GM12873 (cell line): ENCODE measurements around the gene TSPY3.
"Not testable (repeated sequence)": the region's sequence is repeated elsewhere in the genome, so short reads cannot be mapped to it uniquely, and the experiment has no call there.

Experiments used
- TF ChIP-seq, protein P1 (sequence below): IDR thresholded peaks from 2 replicates; pipeline ENCODE4 v1.5.1; 2012; ENCODE audit warnings: low read depth, mild to moderate bottlenecking, moderate library complexity, low read length, control low read depth; ENCODE audit not compliant: insufficient read depth; ENCODE audit errors: missing control alignments

The TSPY3 gene, protein sequence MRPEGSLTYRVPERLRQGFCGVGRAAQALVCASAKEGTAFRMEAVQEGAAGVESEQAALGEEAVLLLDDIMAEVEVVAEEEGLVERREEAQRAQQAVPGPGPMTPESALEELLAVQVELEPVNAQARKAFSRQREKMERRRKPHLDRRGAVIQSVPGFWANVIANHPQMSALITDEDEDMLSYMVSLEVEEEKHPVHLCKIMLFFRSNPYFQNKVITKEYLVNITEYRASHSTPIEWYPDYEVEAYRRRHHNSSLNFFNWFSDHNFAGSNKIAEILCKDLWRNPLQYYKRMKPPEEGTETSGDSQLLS

DNA sequence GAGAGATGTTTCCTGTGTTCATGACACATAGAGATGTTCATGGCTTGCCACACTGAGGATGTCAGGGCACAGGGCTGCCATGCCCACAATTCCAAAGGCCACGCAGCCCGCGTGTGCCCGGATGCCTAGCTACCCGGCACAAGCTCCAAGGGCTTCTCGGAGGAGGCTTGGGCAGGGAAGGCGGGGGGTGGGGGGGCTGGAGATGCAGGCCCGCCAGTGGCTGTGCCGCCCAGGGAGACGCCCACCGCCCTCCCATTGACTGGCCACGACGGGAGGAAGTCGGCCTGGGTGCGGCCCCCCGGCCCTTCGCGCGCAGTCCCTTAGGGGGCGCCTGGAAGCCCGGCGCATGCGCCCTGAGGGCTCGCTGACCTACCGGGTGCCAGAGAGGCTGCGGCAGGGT, at the start of gene TSPY3:
Gene TSPY3 (plus strand): TSS at position 301 of the 400 bp plus-strand sequence. CDS start 46 bp downstream, at position 347.
- TF ChIP-seq, protein P1, sequence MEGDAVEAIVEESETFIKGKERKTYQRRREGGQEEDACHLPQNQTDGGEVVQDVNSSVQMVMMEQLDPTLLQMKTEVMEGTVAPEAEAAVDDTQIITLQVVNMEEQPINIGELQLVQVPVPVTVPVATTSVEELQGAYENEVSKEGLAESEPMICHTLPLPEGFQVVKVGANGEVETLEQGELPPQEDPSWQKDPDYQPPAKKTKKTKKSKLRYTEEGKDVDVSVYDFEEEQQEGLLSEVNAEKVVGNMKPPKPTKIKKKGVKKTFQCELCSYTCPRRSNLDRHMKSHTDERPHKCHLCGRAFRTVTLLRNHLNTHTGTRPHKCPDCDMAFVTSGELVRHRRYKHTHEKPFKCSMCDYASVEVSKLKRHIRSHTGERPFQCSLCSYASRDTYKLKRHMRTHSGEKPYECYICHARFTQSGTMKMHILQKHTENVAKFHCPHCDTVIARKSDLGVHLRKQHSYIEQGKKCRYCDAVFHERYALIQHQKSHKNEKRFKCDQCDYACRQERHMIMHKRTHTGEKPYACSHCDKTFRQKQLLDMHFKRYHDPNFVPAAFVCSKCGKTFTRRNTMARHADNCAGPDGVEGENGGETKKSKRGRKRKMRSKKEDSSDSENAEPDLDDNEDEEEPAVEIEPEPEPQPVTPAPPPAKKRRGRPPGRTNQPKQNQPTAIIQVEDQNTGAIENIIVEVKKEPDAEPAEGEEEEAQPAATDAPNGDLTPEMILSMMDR: not testable (repeated sequence)

DNA sequence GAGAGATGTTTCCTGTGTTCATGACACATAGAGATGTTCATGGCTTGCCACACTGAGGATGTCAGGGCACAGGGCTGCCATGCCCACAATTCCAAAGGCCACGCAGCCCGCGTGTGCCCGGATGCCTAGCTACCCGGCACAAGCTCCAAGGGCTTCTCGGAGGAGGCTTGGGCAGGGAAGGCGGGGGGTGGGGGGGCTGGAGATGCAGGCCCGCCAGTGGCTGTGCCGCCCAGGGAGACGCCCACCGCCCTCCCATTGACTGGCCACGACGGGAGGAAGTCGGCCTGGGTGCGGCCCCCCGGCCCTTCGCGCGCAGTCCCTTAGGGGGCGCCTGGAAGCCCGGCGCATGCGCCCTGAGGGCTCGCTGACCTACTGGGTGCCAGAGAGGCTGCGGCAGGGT, 40.7 kb upstream of the TSPY3 start, which contains the start of gene TSPY8:
Gene TSPY8 (plus strand): TSS at position 301 of the 400 bp plus-strand sequence. CDS start 46 bp downstream, at position 347.
- TF ChIP-seq, protein P1: not testable (repeated sequence)
